Fibroblast of mammary gland (primary cell): ENCODE measurements around the gene GTF2F1.
A peak's percentile ranks its signal among the peaks of the same experiment; 100 is the strongest.

Experiments used
- DNase-seq: peaks from one replicate; pipeline ENCODE4 v3.0.0-alpha.2; 2010; ENCODE audit warnings: low read depth
- H3K4me3 ChIP-seq: 2 replicates; pipeline ENCODE4 v1.5.1; 2011; ENCODE audit warnings: low read depth, mild to moderate bottlenecking, low read length, moderate library complexity; ENCODE audit not compliant: control insufficient read depth
- TF ChIP-seq, protein P1 (sequence below): conservative IDR thresholded peaks from 2 replicates; pipeline ENCODE4 v1.5.1; 2011; ENCODE audit warnings: low read depth, low read length, inconsistent platforms; ENCODE audit not compliant: control insufficient read depth, insufficient read depth

Gene GTF2F1

DNA sequence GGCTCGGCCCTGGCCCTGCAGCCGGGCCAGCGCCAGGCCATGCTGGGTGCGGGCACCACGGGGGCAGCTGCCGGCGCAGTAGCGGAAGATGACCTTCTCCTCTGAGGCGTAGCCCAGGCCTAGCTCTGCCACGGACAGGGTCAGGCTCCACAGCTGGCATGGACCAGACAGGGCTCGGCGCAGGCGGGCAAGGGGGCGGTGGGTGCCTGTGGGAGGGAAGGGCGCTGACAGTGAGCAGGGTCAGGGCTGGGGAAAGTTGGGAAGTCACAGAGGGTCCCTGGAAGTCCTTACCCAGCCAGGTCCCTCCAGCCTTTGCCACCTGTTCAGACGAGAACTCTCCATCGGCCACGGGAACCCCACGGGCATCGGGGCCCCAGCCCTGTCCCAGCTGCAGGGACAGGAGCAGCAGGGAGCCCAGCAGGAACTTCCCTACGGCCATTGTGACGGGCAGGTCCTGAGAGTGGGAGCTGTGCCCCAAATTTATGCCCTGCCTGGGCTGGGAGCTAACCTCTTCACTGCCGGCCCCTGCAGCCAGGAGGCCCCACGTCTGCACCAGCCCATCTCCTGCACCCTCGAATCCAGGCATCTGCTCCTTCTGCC, 17.5 kb downstream of the GTF2F1 start, which contains the start of gene PSPN:
PSPN (minus strand) TSS at position 523 of the 600 bp plus-strand sequence; CDS start at position 439, 84 bp downstream.
- TF ChIP-seq, protein P1, sequence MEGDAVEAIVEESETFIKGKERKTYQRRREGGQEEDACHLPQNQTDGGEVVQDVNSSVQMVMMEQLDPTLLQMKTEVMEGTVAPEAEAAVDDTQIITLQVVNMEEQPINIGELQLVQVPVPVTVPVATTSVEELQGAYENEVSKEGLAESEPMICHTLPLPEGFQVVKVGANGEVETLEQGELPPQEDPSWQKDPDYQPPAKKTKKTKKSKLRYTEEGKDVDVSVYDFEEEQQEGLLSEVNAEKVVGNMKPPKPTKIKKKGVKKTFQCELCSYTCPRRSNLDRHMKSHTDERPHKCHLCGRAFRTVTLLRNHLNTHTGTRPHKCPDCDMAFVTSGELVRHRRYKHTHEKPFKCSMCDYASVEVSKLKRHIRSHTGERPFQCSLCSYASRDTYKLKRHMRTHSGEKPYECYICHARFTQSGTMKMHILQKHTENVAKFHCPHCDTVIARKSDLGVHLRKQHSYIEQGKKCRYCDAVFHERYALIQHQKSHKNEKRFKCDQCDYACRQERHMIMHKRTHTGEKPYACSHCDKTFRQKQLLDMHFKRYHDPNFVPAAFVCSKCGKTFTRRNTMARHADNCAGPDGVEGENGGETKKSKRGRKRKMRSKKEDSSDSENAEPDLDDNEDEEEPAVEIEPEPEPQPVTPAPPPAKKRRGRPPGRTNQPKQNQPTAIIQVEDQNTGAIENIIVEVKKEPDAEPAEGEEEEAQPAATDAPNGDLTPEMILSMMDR, result no peak
- no peak within 1 kb of the TSS for H3K4me3 ChIP-seq
- no peak for DNase-seq

DNA sequence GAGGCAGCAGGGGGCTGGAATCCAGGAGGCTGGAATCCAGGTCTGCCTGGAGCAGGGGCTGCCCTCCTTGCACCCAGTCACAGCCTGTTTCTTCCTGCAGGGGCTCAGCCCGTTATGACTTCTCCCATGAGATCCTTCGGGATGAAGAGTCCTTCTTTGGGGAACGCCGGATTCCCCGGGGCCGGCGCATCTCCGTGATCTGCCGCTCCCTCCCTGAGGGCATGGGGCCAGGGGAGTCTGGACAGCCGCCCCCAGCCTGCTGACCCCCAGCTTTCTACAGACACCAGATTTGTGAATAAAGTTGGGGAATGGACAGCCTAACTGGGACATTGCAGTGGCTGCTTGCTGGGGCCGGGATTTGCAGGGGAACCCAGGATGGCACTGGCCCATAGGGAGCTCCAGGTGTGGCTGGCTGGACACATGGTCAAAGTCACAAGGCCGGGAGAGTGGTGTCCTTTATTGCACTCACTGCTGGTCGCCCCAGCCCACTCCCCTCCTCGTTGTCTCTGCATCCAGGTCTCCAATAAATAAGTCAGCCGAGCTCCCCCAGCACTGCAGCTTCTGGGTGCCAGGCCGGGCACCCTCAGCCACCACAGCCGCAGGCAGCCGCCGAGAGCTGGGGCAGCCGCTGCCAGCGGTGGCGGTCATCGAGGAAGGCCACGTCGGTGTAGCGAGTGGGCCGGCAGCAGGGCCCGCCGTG, 18.1 kb downstream of the GTF2F1 start:
- TF ChIP-seq, protein P1, result no peak
- DNase-seq, result no peak
- H3K4me3 ChIP-seq, result no peak overlapping the region

DNA sequence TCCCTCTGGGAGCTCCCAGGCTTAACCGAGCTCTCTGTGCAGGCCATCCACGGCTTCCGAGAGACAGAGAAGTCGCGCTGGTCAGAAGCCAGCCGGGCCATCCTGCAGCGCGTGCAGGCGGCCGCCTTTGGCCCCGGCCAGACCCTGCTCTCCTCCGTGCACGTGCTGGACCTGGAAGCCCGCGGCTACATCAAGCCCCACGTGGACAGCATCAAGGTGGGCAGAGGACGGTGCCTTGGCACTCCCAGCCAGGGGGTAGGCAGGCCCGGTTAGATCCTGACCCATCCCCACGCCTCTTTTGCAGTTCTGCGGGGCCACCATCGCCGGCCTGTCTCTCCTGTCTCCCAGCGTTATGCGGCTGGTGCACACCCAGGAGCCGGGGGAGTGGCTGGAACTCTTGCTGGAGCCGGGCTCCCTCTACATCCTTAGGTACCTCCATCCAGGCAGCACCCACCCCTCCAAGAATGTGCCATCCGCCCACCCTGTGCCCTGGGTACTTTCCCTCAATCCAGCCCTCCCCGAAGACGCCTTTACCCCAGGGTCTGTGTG, 18.7 kb downstream of the GTF2F1 start:
- H3K4me3 ChIP-seq, result peak overlapping the region; percentile 50
- TF ChIP-seq, protein P1, result no peak
- no peak for DNase-seq

DNA sequence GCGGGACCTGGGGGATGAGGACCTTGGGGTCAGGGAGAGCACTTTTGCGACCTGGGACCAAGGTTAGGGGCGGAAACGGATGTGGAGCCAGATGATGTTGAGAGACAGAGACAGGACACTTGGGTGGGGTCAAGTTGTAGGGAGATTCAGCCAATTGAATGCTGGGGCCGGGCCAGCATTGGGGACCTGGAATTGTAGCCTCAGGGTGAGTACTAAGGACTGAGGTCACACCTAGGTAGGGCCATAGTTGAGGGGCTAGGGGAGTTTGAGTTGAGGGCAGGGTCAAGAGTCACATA, 19.2 kb downstream of the GTF2F1 start:
- TF ChIP-seq, protein P1, result no peak
- DNase-seq, result no peak
- peak overlapping the region; percentile 50 for H3K4me3 ChIP-seq

DNA sequence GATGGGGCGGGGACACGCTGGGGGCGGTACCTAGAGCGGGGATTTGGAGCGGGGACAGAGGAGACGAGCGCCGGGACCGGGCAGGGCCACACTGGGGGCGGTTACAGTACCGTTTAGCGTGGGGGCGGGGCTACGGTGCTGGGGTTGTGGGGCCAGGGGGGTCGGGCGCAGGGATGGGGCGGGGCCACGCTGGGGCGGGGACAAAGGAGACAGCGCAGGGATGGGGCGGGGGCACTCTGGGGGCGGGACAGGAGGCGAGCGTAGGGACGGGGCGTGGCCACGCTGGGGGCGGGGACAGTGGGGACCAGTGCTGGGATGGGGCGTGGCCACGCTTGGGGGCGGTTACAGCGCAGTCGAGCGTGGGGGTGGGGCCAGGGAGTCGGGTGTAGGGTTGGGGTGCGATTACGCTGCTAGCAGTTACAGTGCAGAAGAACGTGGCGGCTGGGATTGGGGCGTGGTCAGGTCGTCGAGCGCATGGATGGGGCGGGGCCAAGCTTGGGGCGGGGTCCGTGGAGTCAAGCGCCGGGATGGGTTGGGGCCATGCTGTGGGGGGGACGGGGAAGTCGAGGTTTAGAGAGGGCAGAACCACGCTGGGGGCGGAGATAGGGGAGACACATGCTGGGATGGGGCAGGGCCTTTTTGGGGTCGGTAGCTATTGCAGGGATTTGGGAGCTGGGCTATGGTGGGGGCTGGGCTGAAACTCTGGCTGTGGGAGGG, 19.7 kb downstream of the GTF2F1 start:
- peak overlapping the region; percentile 63 for H3K4me3 ChIP-seq
- DNase-seq, result peak; percentile 97
- TF ChIP-seq, protein P1, result no peak

DNA sequence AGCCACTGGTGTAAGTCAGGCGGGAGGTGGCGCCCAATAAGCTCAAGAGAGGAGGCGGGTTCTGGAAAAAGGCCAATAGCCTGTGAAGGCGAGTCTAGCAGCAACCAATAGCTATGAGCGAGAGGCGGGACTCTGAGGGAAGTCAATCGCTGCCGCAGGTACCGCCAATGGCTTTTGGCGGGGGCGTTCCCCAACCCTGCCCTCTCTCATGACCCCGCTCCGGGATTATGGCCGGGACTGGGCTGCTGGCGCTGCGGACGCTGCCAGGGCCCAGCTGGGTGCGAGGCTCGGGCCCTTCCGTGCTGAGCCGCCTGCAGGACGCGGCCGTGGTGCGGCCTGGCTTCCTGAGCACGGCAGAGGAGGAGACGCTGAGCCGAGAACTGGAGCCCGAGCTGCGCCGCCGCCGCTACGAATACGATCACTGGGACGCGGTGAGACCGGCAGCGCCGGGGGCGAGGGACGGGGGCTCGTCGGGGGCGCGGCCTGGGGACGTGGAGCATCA, 20.3 kb downstream of the GTF2F1 start, which contains the start of gene ALKBH7:
ALKBH7 (plus strand) TSS at position 201 of the 502 bp plus-strand sequence; CDS start at position 228, 27 bp downstream.
- H3K4me3 ChIP-seq, result peak within 1 kb of the TSS; percentile 63
- TF ChIP-seq, protein P1, result no peak
- DNase-seq, result peak; percentile 100
